ENCODE data around the gene TSC22D1. TPM values are rescaled to one million over a fixed set of nuclear protein-coding genes. Genes with fewer than 3 reads are reported as not detected.

TSC22D1 gene
- total RNA-seq, 4 donors from 2014 or later = 223 to 389 (median 262) TPM

DNA sequence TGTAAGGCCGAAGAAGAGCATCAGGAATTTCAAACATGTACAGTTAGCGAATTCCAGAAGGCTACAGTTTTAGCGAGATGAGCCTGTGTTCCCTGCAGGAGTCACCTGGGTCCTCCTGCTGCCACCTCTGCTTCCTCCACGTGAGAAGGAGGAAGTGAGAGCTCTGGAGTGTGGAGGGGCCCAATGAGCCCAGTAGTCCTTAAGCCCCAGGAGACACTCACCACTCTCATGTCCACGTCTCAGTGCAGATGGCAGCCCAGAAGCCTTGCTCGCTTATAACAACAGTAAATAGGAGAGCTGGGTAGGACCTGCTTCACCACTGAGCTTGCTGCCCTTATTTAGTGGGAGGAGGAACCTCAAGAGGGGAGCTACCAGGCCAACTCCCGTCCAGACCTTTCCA lies 158.3 kb downstream of the TSC22D1 start:
- Histone ChIP-seq H3K27ac (no peak overlapping the region), H3K4me1 (no peaks in the 10 kb centered on the region), H3K27me3 (no peaks in the 10 kb centered on the region), H3K4me3 (no peak overlapping the region), H3K36me3 (no peaks in the 10 kb centered on the region), H3K9me3 (no peaks in the 10 kb centered on the region)
- TF ChIP-seq POLR2AphosphoS5 (IDR thresholded peaks at IDR 0.05) (no peak), POLR2A (IDR thresholded peaks at IDR 0.05) (no peak), EP300 (IDR thresholded peaks at IDR 0.05) (no peak)
- TF ChIP-seq, protein P1, sequence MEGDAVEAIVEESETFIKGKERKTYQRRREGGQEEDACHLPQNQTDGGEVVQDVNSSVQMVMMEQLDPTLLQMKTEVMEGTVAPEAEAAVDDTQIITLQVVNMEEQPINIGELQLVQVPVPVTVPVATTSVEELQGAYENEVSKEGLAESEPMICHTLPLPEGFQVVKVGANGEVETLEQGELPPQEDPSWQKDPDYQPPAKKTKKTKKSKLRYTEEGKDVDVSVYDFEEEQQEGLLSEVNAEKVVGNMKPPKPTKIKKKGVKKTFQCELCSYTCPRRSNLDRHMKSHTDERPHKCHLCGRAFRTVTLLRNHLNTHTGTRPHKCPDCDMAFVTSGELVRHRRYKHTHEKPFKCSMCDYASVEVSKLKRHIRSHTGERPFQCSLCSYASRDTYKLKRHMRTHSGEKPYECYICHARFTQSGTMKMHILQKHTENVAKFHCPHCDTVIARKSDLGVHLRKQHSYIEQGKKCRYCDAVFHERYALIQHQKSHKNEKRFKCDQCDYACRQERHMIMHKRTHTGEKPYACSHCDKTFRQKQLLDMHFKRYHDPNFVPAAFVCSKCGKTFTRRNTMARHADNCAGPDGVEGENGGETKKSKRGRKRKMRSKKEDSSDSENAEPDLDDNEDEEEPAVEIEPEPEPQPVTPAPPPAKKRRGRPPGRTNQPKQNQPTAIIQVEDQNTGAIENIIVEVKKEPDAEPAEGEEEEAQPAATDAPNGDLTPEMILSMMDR (IDR thresholded peaks at IDR 0.05) = no peak
- 73 to 82% methylated on average over 3 to 5 of the region's 7 CpGs for WGBS, 2 donors (ENCODE audit: low coverage in 1 of 2)
- ATAC-seq = no peak

DNA sequence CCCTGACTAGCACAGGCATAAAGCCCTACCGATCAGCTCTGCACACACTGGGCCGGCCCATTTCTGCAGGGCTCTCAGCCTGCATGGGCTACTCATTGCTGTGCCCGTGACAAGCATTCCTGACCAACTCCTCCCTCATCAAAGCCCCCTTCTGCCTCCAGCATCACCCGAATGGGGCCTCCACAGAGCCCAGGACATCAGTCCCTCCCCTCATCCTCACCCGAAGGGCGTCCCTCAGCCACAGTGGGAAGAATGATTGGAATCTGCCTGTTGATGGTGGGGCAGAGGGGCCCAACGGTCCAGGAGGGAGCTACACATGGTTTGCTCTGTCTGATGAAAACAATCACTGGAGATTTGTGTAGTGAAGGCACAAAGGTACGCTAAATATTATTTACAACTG lies 158.7 kb downstream of the TSC22D1 start:
- ATAC-seq = no peak
- Histone ChIP-seq H3K36me3 (no peaks in the 10 kb centered on the region), H3K27me3 (no peaks in the 10 kb centered on the region), H3K4me1 (no peaks in the 10 kb centered on the region), H3K9me3 (no peaks in the 10 kb centered on the region), H3K27ac (no peak overlapping the region), H3K4me3 (no peak overlapping the region)
- no peak for TF ChIP-seq EP300 (IDR thresholded peaks at IDR 0.05)
- TF ChIP-seq POLR2A (IDR thresholded peaks at IDR 0.05) = no peak
- no peak for TF ChIP-seq POLR2AphosphoS5 (IDR thresholded peaks at IDR 0.05)
- TF ChIP-seq, protein P1 (IDR thresholded peaks at IDR 0.05) = no peak
- 87 to 96% methylated on average over 3 to 8 of the region's 8 CpGs for WGBS, 2 donors (ENCODE audit: low coverage in 1 of 2)

- Histone ChIP-seq H3K27me3 (no peaks in the 10 kb centered on the region), H3K4me1 (no peaks in the 10 kb centered on the region), H3K4me3 (no peak overlapping the region), H3K27ac (no peak overlapping the region), H3K36me3 (no peaks in the 10 kb centered on the region), H3K9me3 (no peaks in the 10 kb centered on the region)
- WGBS, 2 donors (ENCODE audit: low coverage in 1 of 2) = 91 to 94% methylated on average over 5 to 6 of the region's 6 CpGs
- no peak for TF ChIP-seq POLR2A (IDR thresholded peaks at IDR 0.05)
- TF ChIP-seq, protein P1 (IDR thresholded peaks at IDR 0.05) = no peak
- no peak for TF ChIP-seq POLR2AphosphoS5 (IDR thresholded peaks at IDR 0.05)
- no peak for TF ChIP-seq EP300 (IDR thresholded peaks at IDR 0.05)
- no peak for ATAC-seq
Measured at GRCh38 chr13:44416744-44417143, 159.4 kb downstream of the TSC22D1 start.

DNA sequence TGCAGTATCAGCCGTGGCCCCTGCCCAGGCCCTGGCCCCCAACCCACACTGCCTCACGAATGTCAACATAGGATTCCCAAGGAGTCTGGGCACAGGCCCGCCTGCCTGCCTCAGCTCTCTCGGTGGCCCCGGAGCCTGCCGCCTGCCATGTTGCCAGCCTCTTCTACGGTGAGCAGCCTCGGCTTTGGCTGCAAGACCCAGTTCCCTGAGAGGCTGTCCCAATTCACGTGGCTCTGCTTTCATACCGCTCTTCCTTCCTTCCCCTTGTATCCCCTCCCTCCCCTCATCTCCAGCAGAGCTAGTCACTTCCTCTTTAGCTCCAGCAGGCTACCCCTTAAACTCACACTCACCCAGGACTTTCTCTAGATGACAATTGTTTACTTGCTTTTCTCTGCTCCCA lies 159.8 kb downstream of the TSC22D1 start:
- H3K9me3 ChIP-seq = no peaks in the 10 kb centered on the region
- H3K36me3 ChIP-seq = no peaks in the 10 kb centered on the region
- H3K27ac ChIP-seq = no peak overlapping the region
- no peak for TF ChIP-seq EP300 (IDR thresholded peaks at IDR 0.05)
- TF ChIP-seq, protein P1 (IDR thresholded peaks at IDR 0.05) = no peak
- no peak for TF ChIP-seq POLR2AphosphoS5 (IDR thresholded peaks at IDR 0.05)
- no peak for TF ChIP-seq POLR2A (IDR thresholded peaks at IDR 0.05)
- 81 to 84% methylated on average over 6 to 8 of the region's 10 CpGs for WGBS, 2 donors (ENCODE audit: low coverage in 1 of 2)
- H3K4me3 ChIP-seq = no peak overlapping the region
- H3K27me3 ChIP-seq = no peaks in the 10 kb centered on the region
- H3K4me1 ChIP-seq = no peaks in the 10 kb centered on the region
- no peak for ATAC-seq

- H3K27me3 ChIP-seq = no peaks in the 10 kb centered on the region
- 89 to 90% methylated on average over 4 to 15 of the region's 15 CpGs for WGBS, 2 donors (ENCODE audit: low coverage in 1 of 2)
- H3K4me1 ChIP-seq = no peaks in the 10 kb centered on the region
- H3K4me3 ChIP-seq = no peak overlapping the region
- H3K9me3 ChIP-seq = no peaks in the 10 kb centered on the region
- H3K36me3 ChIP-seq = no peaks in the 10 kb centered on the region
- no peak overlapping the region for H3K27ac ChIP-seq
- TF ChIP-seq EP300 (IDR thresholded peaks at IDR 0.05) (no peak), POLR2AphosphoS5 (IDR thresholded peaks at IDR 0.05) (no peak), POLR2A (IDR thresholded peaks at IDR 0.05) (no peak)
- TF ChIP-seq, protein P1 (IDR thresholded peaks at IDR 0.05) = no peak
- no peak for ATAC-seq
Measured at GRCh38 chr13:44415815-44416214, 160.3 kb downstream of the TSC22D1 start.
